Activated naive CD4-positive, alpha-beta T cell treated with anti-CD3 and anti-CD28 coated beads, Interleukin-2, amount 50 U/mL, for 72 hours (primary cell): ENCODE data around the gene RUNX2. TPM values are rescaled to one million over a fixed set of nuclear protein-coding genes. Genes with fewer than 3 reads are reported as not detected.

ENCODE experiments used
- ATAC-seq, 2 donors: fragments of 150-1000 bp; cut with Tn5 transposase; 2 replicates each; pipeline ENCODE4 v1.10.0; 2021; ENCODE audit warnings: mild to moderate bottlenecking in 2 of 2, moderate library complexity in 2 of 2
- DNase-seq, 2 donors: peaks; one replicate each; pipeline ENCODE4 v3.0.0; 2021 to 2022; ENCODE audit warnings: low spot score in 2 of 2
- H3K27ac Mint-ChIP-seq, 2 donors: one replicate each; pipeline ENCODE4 v1.8.0; 2022; ENCODE audit warnings: mild to moderate bottlenecking in 2 of 2, mixed read lengths in 2 of 2
- H3K36me3 Mint-ChIP-seq, 2 donors: one replicate each; pipeline ENCODE4 v1.8.0; 2022; ENCODE audit warnings: mixed read lengths in 2 of 2
- H3K9me3 Mint-ChIP-seq, 2 donors: one replicate each; pipeline ENCODE4 v1.8.0; 2022; ENCODE audit warnings: mixed read lengths in 2 of 2
- total RNA-seq, 2 donors: library from RNA; stranded (reverse); gene quantifications; one replicate each; pipeline ENCODE4 v1.2.3, GENCODE V29; 2022

Gene RUNX2
- total RNA-seq, 2 donors from 2014 or later = 9.5 to 20.8 TPM

- peaks cover 23 to 30% of the 10 kb centered on the region in 2 donors for H3K36me3 Mint-ChIP-seq
- H3K27ac Mint-ChIP-seq = no peak overlapping the region
- DNase-seq (no peak), ATAC-seq (no peak)
- no peaks in the 10 kb centered on the region for H3K9me3 Mint-ChIP-seq
Measured at GRCh38 chr6:45491048-45491735, 163.1 kb downstream of the RUNX2 start.

GRCh38 chr6:45491874-45492273 lies 163.7 kb downstream of the RUNX2 start:
- Mint-ChIP-seq H3K27ac (no peak overlapping the region), H3K9me3 (no peaks in the 10 kb centered on the region), H3K36me3 (peaks cover 30 to 37% of the 10 kb centered on the region in 2 donors)
- ATAC-seq (no peak), DNase-seq (no peak)

GRCh38 chr6:45493761-45494160 lies 165.6 kb downstream of the RUNX2 start:
- Mint-ChIP-seq H3K9me3 (no peaks in the 10 kb centered on the region), H3K27ac (no peak overlapping the region), H3K36me3 (peaks cover 30 to 31% of the 10 kb centered on the region in 2 donors)
- ATAC-seq (no peak), DNase-seq (no peak)

- ATAC-seq = peak; percentile 46 to 79
- Mint-ChIP-seq H3K27ac (no peak overlapping the region), H3K9me3 (no peaks in the 10 kb centered on the region), H3K36me3 (peaks cover 29 to 30% of the 10 kb centered on the region in 2 donors)
- DNase-seq = no peak
Measured at GRCh38 chr6:45494416-45495135, 166.4 kb downstream of the RUNX2 start.

GRCh38 chr6:45495429-45496084 lies 167.4 kb downstream of the RUNX2 start:
- Mint-ChIP-seq H3K36me3 (peaks cover 28 to 30% of the 10 kb centered on the region in 2 donors), H3K9me3 (no peaks in the 10 kb centered on the region), H3K27ac (peak overlapping the region in 1 of 2 donors; percentile 53)
- ATAC-seq (peak in 1 of 2 donors; percentile 55), DNase-seq (no peak)

- DNase-seq (no peak), ATAC-seq (peak in 1 of 2 donors; percentile 22)
- Mint-ChIP-seq H3K9me3 (no peaks in the 10 kb centered on the region), H3K36me3 (peaks cover 29 to 30% of the 10 kb centered on the region in 2 donors), H3K27ac (peak overlapping the region in 1 of 2 donors; percentile 53)
Measured at GRCh38 chr6:45496085-45496433, 167.9 kb downstream of the RUNX2 start.

- no peak overlapping the region for H3K27ac Mint-ChIP-seq
Measured at GRCh38 chr6:45498591-45498990, 170.5 kb downstream of the RUNX2 start.

GRCh38 chr6:45500924-45501816 lies 173.0 kb downstream of the RUNX2 start:
- H3K36me3 Mint-ChIP-seq = peaks cover 16 to 48% of the 10 kb centered on the region in 2 donors
- ATAC-seq = no peak
- no peak overlapping the region for H3K27ac Mint-ChIP-seq
- no peaks in the 10 kb centered on the region for H3K9me3 Mint-ChIP-seq
- DNase-seq = no peak

More at GRCh38 chr6:45498591-45498990, 170.5 kb downstream of the RUNX2 start:
- no peak for ATAC-seq
- no peak for DNase-seq
- no peaks in the 10 kb centered on the region for H3K9me3 Mint-ChIP-seq
- peaks cover 30 to 45% of the 10 kb centered on the region in 2 donors for H3K36me3 Mint-ChIP-seq

- H3K27ac Mint-ChIP-seq = no peak overlapping the region
- peaks cover 15 to 40% of the 10 kb centered on the region in 2 donors for H3K36me3 Mint-ChIP-seq
- no peaks in the 10 kb centered on the region for H3K9me3 Mint-ChIP-seq
- DNase-seq = no peak
- no peak for ATAC-seq
Measured at GRCh38 chr6:45502456-45502855, 174.3 kb downstream of the RUNX2 start.

- Mint-ChIP-seq H3K27ac (no peak overlapping the region), H3K9me3 (no peaks in the 10 kb centered on the region), H3K36me3 (peaks cover 15 to 34% of the 10 kb centered on the region in 2 donors)
- ATAC-seq (no peak), DNase-seq (no peak)
Measured at GRCh38 chr6:45504947-45505346, 176.8 kb downstream of the RUNX2 start.

GRCh38 chr6:45505470-45505869 lies 177.3 kb downstream of the RUNX2 start:
- DNase-seq = no peak
- Mint-ChIP-seq H3K36me3 (peaks cover 15 to 32% of the 10 kb centered on the region in 2 donors), H3K9me3 (no peaks in the 10 kb centered on the region)

GRCh38 chr6:45507186-45507585 lies 179.1 kb downstream of the RUNX2 start:
- Mint-ChIP-seq H3K27ac (no peak overlapping the region), H3K36me3 (peaks cover 15 to 25% of the 10 kb centered on the region in 2 donors), H3K9me3 (no peaks in the 10 kb centered on the region)
- ATAC-seq (peak in 1 of 2 donors; percentile 62), DNase-seq (no peak)

More at GRCh38 chr6:45505470-45505869, 177.3 kb downstream of the RUNX2 start:
- H3K27ac Mint-ChIP-seq = no peak overlapping the region
- ATAC-seq = no peak

- ATAC-seq (no peak), DNase-seq (no peak)
- Mint-ChIP-seq H3K9me3 (no peaks in the 10 kb centered on the region), H3K36me3 (peaks cover 15 to 26% of the 10 kb centered on the region in 2 donors), H3K27ac (no peak overlapping the region)
Measured at GRCh38 chr6:45509426-45509825, 181.3 kb downstream of the RUNX2 start.

GRCh38 chr6:45512717-45513116 lies 184.6 kb downstream of the RUNX2 start:
- peaks cover 0 to 17% of the 10 kb centered on the region in 2 donors for H3K36me3 Mint-ChIP-seq
- no peak overlapping the region for H3K27ac Mint-ChIP-seq
- ATAC-seq (no peak), DNase-seq (no peak)
- no peaks in the 10 kb centered on the region for H3K9me3 Mint-ChIP-seq

GRCh38 chr6:45513213-45513618 lies 185.1 kb downstream of the RUNX2 start:
- no peak overlapping the region for H3K27ac Mint-ChIP-seq
- peaks cover 0 to 17% of the 10 kb centered on the region in 2 donors for H3K36me3 Mint-ChIP-seq
- no peak for ATAC-seq
- DNase-seq = no peak
- H3K9me3 Mint-ChIP-seq = no peaks in the 10 kb centered on the region

- no peak overlapping the region for H3K27ac Mint-ChIP-seq
- ATAC-seq (no peak), DNase-seq (no peak)
- peaks cover 0 to 17% of the 10 kb centered on the region in 2 donors for H3K36me3 Mint-ChIP-seq
- no peaks in the 10 kb centered on the region for H3K9me3 Mint-ChIP-seq
Measured at GRCh38 chr6:45513843-45514242, 185.7 kb downstream of the RUNX2 start.
